HG03558 (cell line): ENCODE data around the gene PDPK1.
A peak's percentile ranks its signal among the peaks of the same experiment; 100 is the strongest.
"Not testable (repeated sequence)": the region's sequence is repeated elsewhere in the genome, so short reads cannot be mapped to it uniquely, and the experiment has no call there.

Experiments used
- ATAC-seq: cut with Tn5 transposase; IDR thresholded peaks from one replicate; pipeline ENCODE4 v1.9.1; 2021; ENCODE audit warnings: moderate number of reproducible peaks; ENCODE audit not compliant: unreplicated experiment; ENCODE audit errors: extremely low read depth

Gene PDPK1

GRCh38 chr16:2520784-2521531 is 16.9 kb upstream of the PDPK1 start:
- ATAC-seq = no peak

DNA sequence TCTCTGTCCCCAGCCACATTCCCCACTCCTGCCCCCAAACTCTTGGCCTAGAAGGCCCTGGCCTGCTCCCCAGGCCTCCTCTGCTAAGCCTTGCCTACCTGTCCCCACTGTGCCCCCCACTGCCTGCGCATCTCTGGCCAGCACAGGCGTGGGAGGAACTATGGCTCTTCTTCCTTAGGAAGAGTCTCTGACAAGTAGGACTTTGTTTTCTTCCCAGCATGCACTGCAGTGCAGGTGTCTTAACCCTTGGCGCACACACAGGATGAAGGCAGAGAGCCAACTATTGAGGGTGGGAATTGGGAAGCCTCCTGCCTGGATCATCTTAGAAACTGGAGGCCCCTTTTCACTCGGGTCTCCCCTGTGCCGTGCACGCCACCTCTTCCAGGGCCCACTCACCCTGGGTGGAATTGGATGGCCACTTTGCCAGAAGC is 14.0 kb upstream of the PDPK1 start:
- no peak for ATAC-seq

- ATAC-seq = no peak
These were observed 13.4 kb upstream of the PDPK1 start for GRCh38 chr16:2524339-2524938.

GRCh38 chr16:2526135-2526534 is 11.7 kb upstream of the PDPK1 start:
- no peak for ATAC-seq

DNA sequence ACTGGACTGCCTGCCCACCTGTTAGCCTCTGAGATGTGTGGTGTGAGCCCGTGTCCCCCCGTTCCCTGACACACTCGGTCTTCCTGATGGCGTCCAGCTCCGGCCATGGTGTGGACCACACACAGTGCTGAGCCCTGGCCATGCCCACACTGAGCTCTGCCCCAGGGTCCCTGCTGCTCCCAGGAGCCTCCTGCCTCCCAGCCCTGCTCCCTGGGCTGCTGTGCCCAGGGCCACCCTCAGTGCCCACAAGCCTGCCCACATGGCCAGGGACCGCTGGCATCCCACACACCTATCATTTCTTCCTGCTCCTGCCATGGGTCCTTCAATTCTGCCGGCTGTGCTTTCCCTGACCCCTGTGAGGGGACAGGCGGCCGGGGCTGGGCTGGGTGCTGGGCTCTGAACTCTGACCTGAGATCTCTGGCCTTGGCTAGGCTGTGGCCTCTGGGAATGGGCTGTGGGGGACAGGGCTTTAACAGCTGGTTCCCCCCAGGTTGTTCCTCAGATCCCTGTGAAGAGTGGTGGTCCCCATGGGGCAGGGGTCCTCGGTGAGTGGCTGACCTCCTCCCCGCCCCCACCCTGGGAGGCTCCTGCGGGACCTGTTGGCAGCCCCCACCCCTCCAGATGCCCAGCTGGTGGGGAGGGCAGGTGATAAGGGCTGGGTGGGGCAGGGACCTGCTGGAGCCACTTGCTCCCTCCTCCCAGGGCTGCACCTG is 10.6 kb upstream of the PDPK1 start:
- no peak for ATAC-seq

DNA sequence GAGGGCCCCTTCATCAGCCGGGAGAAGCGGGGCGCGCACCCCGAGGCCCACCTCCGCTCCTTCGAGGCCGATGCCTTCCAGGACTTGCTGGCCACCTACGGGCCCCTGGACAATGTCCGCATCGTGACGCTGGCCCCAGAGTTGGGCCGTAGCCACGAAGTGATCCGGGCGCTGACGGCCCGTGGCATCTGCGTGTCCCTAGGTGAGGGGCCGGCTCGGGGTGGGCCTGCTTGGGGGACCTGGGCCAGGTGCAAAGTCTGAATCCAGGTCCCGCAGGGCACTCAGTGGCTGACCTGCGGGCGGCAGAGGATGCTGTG is 10.1 kb upstream of the PDPK1 start:
- no peak for ATAC-seq

DNA sequence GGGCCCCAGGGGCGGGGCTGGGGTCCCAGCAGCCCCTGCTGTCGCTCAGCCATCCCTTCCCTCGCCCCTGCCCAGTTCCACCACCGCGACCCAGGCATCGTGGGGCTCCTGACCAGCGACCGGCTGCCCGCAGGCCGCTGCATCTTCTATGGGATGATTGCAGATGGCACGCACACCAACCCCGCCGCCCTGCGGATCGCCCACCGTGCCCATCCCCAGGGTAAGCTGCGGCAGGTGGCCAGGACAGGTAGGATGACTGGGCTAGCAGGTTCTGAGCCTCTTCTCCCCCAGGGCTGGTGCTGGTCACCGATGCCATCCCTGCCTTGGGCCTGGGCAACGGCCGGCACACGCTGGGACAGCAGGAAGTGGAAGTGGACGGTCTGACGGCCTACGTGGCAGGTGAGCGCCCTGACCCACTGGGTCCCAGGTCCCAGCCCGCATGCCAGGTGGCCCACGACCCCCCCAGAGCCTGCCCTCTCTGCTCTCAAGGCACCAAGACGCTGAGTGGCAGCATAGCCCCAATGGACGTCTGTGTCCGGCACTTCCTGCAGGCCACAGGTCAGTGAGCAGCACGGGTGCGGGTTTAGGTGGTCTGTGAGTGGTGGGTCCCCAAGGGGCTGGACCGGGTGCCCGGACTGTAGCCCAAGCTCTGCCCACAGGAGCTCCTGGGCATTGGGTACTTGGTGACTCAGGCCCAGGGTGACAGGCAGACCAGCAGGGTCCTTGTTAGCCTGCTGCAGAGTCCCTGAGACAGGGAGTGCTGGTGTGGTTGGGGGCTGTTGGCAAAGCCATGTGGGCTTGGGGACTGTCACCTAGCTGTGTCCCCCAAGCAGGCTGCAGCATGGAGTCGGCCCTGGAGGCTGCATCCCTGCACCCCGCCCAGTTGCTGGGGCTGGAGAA is 9.4 kb upstream of the PDPK1 start:
- ATAC-seq = no peak

- ATAC-seq = no peak
These were observed 8.5 kb upstream of the PDPK1 start for GRCh38 chr16:2529061-2529931.

DNA sequence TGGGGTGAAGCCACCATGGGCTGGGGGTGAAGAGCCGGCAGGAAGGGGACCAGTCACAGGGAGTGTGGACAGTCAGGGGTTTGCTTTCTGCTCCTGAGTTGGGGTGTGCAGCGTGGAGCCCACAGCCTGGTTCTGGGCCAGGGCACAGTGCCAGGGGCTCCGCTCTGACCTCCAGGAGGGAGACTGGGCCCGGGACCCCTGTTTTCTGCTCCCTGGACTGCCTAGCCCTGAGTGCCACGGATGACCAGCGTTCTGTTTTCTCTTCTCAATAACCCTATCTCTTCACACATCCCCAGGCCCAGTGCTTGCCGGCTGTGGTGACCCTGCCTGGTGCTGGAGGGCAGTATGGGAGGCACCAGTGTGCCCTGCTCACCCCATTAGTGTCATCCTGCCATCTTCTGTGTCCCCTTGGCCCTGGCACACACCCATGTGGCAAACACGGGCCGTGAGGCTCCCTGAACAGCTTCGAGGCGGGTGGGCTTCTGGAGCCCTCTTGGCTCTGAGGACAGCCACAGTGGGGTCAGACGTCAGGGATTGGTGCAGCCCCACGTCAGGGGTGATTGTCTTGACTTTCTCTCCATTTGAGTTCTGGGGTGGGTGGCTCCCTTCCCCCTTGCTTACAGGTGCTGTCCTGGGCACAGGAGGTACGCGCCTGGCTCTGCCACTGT is 7.7 kb upstream of the PDPK1 start:
- no peak for ATAC-seq

- no peak for ATAC-seq
These were observed 7.0 kb upstream of the PDPK1 start for GRCh38 chr16:2530629-2531318.

DNA sequence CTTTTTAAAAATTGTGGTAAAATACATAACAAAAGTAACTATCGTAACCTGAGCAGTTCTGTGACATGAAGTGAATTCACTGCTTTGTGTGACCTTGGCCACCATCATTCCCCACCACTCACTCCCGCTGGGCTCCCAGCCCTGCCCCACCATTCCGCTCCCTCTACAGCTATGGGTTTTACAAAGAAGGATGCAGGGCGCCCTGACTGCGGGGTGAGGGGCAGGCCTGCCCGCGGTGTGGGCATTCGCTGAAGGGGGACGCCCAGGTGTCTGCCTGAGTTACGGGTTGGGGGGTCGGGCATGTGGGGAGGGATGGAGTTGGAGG is 6.5 kb upstream of the PDPK1 start, which contains the start of gene CEMP1:
Gene CEMP1, minus strand, starts transcription at position 38 of the 325 bp plus-strand sequence. CDS start 335 bp downstream, outside the sequence.
- no peak for ATAC-seq

GRCh38 chr16:2531696-2532493 is 5.9 kb upstream of the PDPK1 start:
- peak; percentile 67 for ATAC-seq

GRCh38 chr16:2532494-2533141 is 5.2 kb upstream of the PDPK1 start:
- no peak for ATAC-seq

- not testable (repeated sequence) for ATAC-seq
These were observed 4.6 kb upstream of the PDPK1 start for GRCh38 chr16:2533142-2533755.

DNA sequence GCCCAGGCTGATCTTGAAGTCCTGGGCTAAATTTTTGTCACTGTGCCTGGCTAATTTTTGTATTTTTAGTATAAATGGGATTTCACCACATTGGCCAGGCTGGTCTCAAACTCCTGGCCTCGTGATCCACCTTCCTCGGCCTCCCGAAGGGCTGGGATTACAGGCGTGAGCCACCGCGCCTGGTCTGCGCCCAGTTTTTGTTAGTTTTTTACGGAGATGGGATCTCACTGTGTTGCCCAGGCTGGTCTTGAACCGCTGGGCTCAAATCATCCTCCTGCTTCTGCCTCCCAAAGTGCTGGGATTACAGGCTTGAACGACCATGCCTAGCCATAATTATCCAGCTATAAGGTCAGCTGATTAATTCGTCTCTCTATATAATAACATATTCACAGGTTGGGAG is 3.9 kb upstream of the PDPK1 start:
- ATAC-seq = no peak

GRCh38 chr16:2534335-2534734 is 3.5 kb upstream of the PDPK1 start:
- ATAC-seq = not testable (repeated sequence)

- no peak for ATAC-seq
These were observed 2.2 kb upstream of the PDPK1 start for GRCh38 chr16:2535625-2536013.
